ENCODE results near the gene ZNF398. TPM values are rescaled to one million over a fixed set of nuclear protein-coding genes. Genes with fewer than 3 reads are reported as not detected.
"Not testable (repeated sequence)": the region's sequence is repeated elsewhere in the genome, so short reads cannot be mapped to it uniquely, and the experiment has no call there.

The ZNF398 gene
- total RNA-seq, 2 donors from 2014 or later = 17.2 to 19.7 TPM

GRCh38 chr7:149133028-149133710 is 14.1 kb upstream of the ZNF398 start:
- DNase-seq (no peak), ATAC-seq (no peak)
- H3K27me3 Mint-ChIP-seq = no peaks in the 10 kb centered on the region
- H3K9me3 ChIP-seq (ENCODE audit: control insufficient read depth, low read length, poor library complexity, severe bottlenecking) = no peaks in the 10 kb centered on the region
- no peak overlapping the region for H3K27ac Mint-ChIP-seq
- no peak overlapping the region for H3K4me3 Mint-ChIP-seq
- H3K4me1 Mint-ChIP-seq = no peaks in the 10 kb centered on the region
- no peaks in the 10 kb centered on the region for H3K36me3 Mint-ChIP-seq (ENCODE audit: low read depth)

GRCh38 chr7:149136118-149136517 is 11.1 kb upstream of the ZNF398 start:
- ATAC-seq (no peak), DNase-seq (no peak)
- Mint-ChIP-seq H3K4me3 (no peak overlapping the region), H3K27ac (no peak overlapping the region), H3K27me3 (no peaks in the 10 kb centered on the region), H3K4me1 (no peaks in the 10 kb centered on the region), H3K36me3 (ENCODE audit: low read depth) (no peaks in the 10 kb centered on the region)
- no peaks in the 10 kb centered on the region for H3K9me3 ChIP-seq (ENCODE audit: control insufficient read depth, low read length, poor library complexity, severe bottlenecking)

- Mint-ChIP-seq H3K4me1 (peaks cover 4% of the 10 kb centered on the region), H3K36me3 (ENCODE audit: low read depth) (no peaks in the 10 kb centered on the region), H3K27ac (no peak overlapping the region), H3K4me3 (no peak overlapping the region), H3K27me3 (no peaks in the 10 kb centered on the region)
- ATAC-seq (no peak), DNase-seq (no peak)
- no peaks in the 10 kb centered on the region for H3K9me3 ChIP-seq (ENCODE audit: control insufficient read depth, low read length, poor library complexity, severe bottlenecking)
Measured at GRCh38 chr7:149140831-149141230, 6.4 kb upstream of the ZNF398 start.

- no peaks in the 10 kb centered on the region for H3K9me3 ChIP-seq (ENCODE audit: control insufficient read depth, low read length, poor library complexity, severe bottlenecking)
- Mint-ChIP-seq H3K4me3 (no peak overlapping the region), H3K36me3 (ENCODE audit: low read depth) (peaks cover under 1% of the 10 kb centered on the region), H3K27ac (no peak overlapping the region), H3K4me1 (peaks cover 10% of the 10 kb centered on the region), H3K27me3 (no peaks in the 10 kb centered on the region)
- ATAC-seq (no peak), DNase-seq (no peak)
Measured at GRCh38 chr7:149141893-149142292, 5.4 kb upstream of the ZNF398 start.

- H3K4me3 Mint-ChIP-seq; DNase-seq; ATAC-seq; H3K9me3 ChIP-seq (ENCODE audit: control insufficient read depth, low read length, poor library complexity, severe bottlenecking); H3K27me3 Mint-ChIP-seq; H3K27ac Mint-ChIP-seq; H3K36me3 Mint-ChIP-seq (ENCODE audit: low read depth): not testable (repeated sequence)
- H3K4me1 Mint-ChIP-seq = peaks cover 12% of the 10 kb centered on the region
Measured at GRCh38 chr7:149144436-149144922, 2.8 kb upstream of the ZNF398 start.

- Mint-ChIP-seq H3K4me3 (peak overlapping the region; percentile 67), H3K27ac (peak overlapping the region; percentile 96), H3K27me3 (no peaks in the 10 kb centered on the region), H3K4me1 (peaks cover 15% of the 10 kb centered on the region), H3K36me3 (ENCODE audit: low read depth) (peaks cover 2% of the 10 kb centered on the region)
- ATAC-seq = no peak
- no peak for DNase-seq
- no peaks in the 10 kb centered on the region for H3K9me3 ChIP-seq (ENCODE audit: control insufficient read depth, low read length, poor library complexity, severe bottlenecking)
Measured at GRCh38 chr7:149145031-149145845, 2.0 kb upstream of the ZNF398 start.

GRCh38 chr7:149147752-149148653 is 750 bp downstream of the ZNF398 start:
- H3K9me3 ChIP-seq (ENCODE audit: control insufficient read depth, low read length, poor library complexity, severe bottlenecking) = no peaks in the 10 kb centered on the region
- Mint-ChIP-seq H3K36me3 (ENCODE audit: low read depth) (peaks cover 2% of the 10 kb centered on the region), H3K27ac (peak overlapping the region; percentile 37), H3K4me3 (peak overlapping the region; percentile 99), H3K27me3 (no peaks in the 10 kb centered on the region), H3K4me1 (peaks cover 22% of the 10 kb centered on the region)
- DNase-seq (peak; percentile 60 to 64 (median 60)), ATAC-seq (peak; percentile 51)

DNA sequence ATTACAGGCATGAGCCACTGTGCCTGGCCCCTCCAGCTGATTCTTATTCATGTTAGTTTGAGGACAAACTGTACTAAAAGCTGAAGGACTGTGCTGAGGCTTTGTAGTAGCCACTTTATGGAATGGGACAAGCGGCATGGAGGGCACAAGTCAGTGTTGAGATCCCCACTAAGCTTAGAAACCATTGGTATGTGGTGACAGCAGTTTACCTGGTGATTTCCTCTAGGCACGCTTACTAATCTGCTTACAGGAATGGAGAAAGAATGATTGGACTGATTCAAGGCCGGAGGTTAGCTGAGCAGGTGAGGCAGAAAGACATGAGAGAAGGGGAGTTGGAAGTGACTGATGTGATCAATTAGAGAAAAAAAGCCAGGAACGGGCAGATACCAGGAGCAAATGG is 3.7 kb downstream of the ZNF398 start:
- no peak overlapping the region for H3K27ac Mint-ChIP-seq
- ATAC-seq (no peak), DNase-seq (no peak)
- no peaks in the 10 kb centered on the region for H3K27me3 Mint-ChIP-seq
- peak overlapping the region; percentile 25 for H3K4me3 Mint-ChIP-seq
- H3K4me1 Mint-ChIP-seq = peaks cover 25% of the 10 kb centered on the region
- peaks cover 8% of the 10 kb centered on the region for H3K36me3 Mint-ChIP-seq (ENCODE audit: low read depth)
- no peaks in the 10 kb centered on the region for H3K9me3 ChIP-seq (ENCODE audit: control insufficient read depth, low read length, poor library complexity, severe bottlenecking)

DNA sequence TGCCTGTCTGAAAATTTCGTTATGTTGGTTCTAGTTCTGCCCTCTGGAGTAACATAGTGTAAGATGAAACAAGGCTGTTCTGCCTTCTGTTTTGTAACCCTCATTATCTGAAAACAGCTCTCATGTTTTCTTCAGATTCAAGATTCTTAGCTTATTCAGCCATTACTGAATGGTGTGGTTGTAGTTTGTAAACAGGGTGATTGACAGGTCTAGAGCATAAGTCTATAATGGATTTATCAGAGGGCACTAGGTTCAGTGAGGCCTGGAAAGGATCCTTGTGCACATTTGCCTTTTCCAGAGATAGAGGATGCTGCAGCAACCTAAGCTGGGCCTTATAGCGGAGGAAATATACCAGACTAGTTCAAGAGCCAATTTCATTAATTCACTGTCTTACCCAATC is 6.1 kb downstream of the ZNF398 start:
- no peak for ATAC-seq
- Mint-ChIP-seq H3K4me3 (no peak overlapping the region), H3K36me3 (ENCODE audit: low read depth) (peaks cover 10% of the 10 kb centered on the region), H3K4me1 (peaks cover 24% of the 10 kb centered on the region), H3K27ac (peak overlapping the region; percentile 16), H3K27me3 (no peaks in the 10 kb centered on the region)
- H3K9me3 ChIP-seq (ENCODE audit: control insufficient read depth, low read length, poor library complexity, severe bottlenecking) = no peaks in the 10 kb centered on the region
- no peak for DNase-seq

DNA sequence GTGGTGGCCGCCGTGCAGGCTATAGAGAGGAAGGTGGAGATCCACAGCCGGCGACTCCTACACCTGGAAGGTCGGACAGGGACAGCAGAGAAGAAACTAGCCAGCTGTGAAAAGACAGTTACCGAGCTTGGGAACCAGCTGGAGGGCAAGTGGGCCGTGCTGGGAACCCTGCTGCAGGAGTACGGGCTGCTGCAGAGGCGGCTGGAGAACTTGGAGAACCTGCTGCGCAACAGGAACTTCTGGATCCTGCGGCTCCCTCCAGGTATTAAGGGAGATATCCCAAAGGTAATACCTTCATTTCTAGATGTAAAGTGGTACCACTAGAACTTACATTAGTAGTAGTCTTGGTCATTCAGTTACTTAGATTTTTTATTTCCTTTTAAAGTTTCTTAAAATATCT is 6.8 kb downstream of the ZNF398 start:
- Mint-ChIP-seq H3K36me3 (ENCODE audit: low read depth) (peaks cover 10% of the 10 kb centered on the region), H3K4me1 (peaks cover 24% of the 10 kb centered on the region), H3K27ac (peak overlapping the region; percentile 16), H3K4me3 (no peak overlapping the region), H3K27me3 (no peaks in the 10 kb centered on the region)
- no peaks in the 10 kb centered on the region for H3K9me3 ChIP-seq (ENCODE audit: control insufficient read depth, low read length, poor library complexity, severe bottlenecking)
- DNase-seq (no peak), ATAC-seq (no peak)

- H3K4me3 Mint-ChIP-seq = no peak overlapping the region
- DNase-seq (no peak), ATAC-seq (no peak)
- no peaks in the 10 kb centered on the region for H3K9me3 ChIP-seq (ENCODE audit: control insufficient read depth, low read length, poor library complexity, severe bottlenecking)
- H3K4me1 Mint-ChIP-seq = peaks cover 20% of the 10 kb centered on the region
- peaks cover 10% of the 10 kb centered on the region for H3K36me3 Mint-ChIP-seq (ENCODE audit: low read depth)
- no peak overlapping the region for H3K27ac Mint-ChIP-seq
- H3K27me3 Mint-ChIP-seq = no peaks in the 10 kb centered on the region
Measured at GRCh38 chr7:149156898-149157297, 9.6 kb downstream of the ZNF398 start.

DNA sequence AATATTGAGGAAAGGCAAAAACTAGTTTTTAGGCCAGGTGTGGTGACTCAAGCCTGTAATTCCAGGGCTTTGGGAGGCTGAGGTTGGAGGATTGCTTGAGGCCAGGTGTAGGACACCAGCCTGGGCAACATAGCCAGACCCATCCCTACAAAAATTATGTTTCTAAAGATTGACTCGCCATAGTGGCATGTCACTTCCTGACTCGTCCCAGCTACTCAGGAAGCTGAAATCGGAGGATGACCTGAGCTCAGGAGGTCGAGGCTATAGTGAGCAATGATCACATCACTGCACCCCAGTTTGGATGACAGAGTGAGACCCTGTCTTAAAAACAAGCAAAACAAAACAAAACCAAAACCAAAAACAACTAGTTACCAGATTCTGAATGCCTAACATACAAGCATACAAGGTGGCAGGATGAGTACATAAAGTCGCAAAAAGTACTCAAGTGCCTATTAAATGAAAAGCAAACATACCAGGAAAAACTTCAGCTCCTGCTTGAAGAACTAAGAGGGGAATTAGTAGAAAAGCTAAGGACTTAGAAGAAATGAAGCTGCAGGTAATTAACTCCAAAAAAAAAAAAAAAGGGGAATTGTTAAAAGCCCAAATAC is 14.1 kb downstream of the ZNF398 start:
- H3K4me3 Mint-ChIP-seq = no peak overlapping the region
- H3K36me3 Mint-ChIP-seq (ENCODE audit: low read depth) = peaks cover 3% of the 10 kb centered on the region
- ATAC-seq = no peak

More for the DNA sequence above, 14.1 kb downstream of the ZNF398 start:
- Mint-ChIP-seq H3K27ac (peak overlapping the region; percentile 27), H3K4me1 (peaks cover 15% of the 10 kb centered on the region), H3K27me3 (no peaks in the 10 kb centered on the region)
- H3K9me3 ChIP-seq (ENCODE audit: control insufficient read depth, low read length, poor library complexity, severe bottlenecking) = no peaks in the 10 kb centered on the region
- no peak for DNase-seq

Data from T-helper 17 cell (primary cell).